Trophoblast cell (in vitro differentiated cells and primary cell): Measurements from ENCODE around the gene RNF34.

Experiments used
- DNase-seq, 2 donors: peaks; one replicate each; pipeline ENCODE4 v3.0.0-alpha.2; 2016
- H2AFZ ChIP-seq: 2 replicates; pipeline ENCODE4 v1.6.1; 2013; ENCODE audit warnings: low read length, moderate library complexity, mild to moderate bottlenecking; ENCODE audit not compliant: insufficient read depth, poor library complexity
- H2AK5ac ChIP-seq: 2 replicates; pipeline ENCODE4 v1.6.1; 2013; ENCODE audit warnings: mild to moderate bottlenecking, low read length
- H2BK120ac ChIP-seq: 2 replicates; pipeline ENCODE4 v1.6.1; 2013; ENCODE audit warnings: low read length, mild to moderate bottlenecking, moderate library complexity; ENCODE audit not compliant: insufficient read depth, poor library complexity
- H2BK12ac ChIP-seq: 2 replicates; pipeline ENCODE4 v1.6.1; 2013; ENCODE audit warnings: mild to moderate bottlenecking, low read length, moderate library complexity
- H2BK5ac ChIP-seq: 2 replicates; pipeline ENCODE4 v1.6.1; 2013; ENCODE audit warnings: low read length, low read depth, moderate library complexity, mild to moderate bottlenecking; ENCODE audit not compliant: poor library complexity
- H3K14ac ChIP-seq: 2 replicates; pipeline ENCODE4 v1.6.1; 2013; ENCODE audit warnings: mild to moderate bottlenecking, low read length
- H3K18ac ChIP-seq: 2 replicates; pipeline ENCODE4 v1.6.1; 2013; ENCODE audit warnings: mild to moderate bottlenecking, low read length
- H3K23ac ChIP-seq: 2 replicates; pipeline ENCODE4 v1.6.1; 2013; ENCODE audit warnings: low read length
- H3K27ac ChIP-seq: 2 replicates; pipeline ENCODE4 v1.5.1; 2013; ENCODE audit warnings: low read depth, mild to moderate bottlenecking, inconsistent platforms, low read length, moderate library complexity
- H3K27me3 ChIP-seq: 2 replicates; pipeline ENCODE4 v1.6.1; 2013; ENCODE audit warnings: inconsistent platforms, mild to moderate bottlenecking, low read length, moderate library complexity; ENCODE audit not compliant: insufficient read depth
- H3K36me3 ChIP-seq, 2 experiments: 1 replicate in 1 of 2; 2 replicates in 1 of 2; pipeline ENCODE4 v1.6.1; 2013; ENCODE audit warnings: low read length in 2 of 2, mild to moderate bottlenecking in 2 of 2, moderate library complexity in 1 of 2; ENCODE audit not compliant: insufficient read depth in 2 of 2, control insufficient read depth in 1 of 2
- H3K4ac ChIP-seq: 2 replicates; pipeline ENCODE4 v1.6.1; 2013; ENCODE audit warnings: low read depth, mild to moderate bottlenecking, low read length, moderate library complexity
- H3K4me1 ChIP-seq, 2 experiments: 1 replicate in 1 of 2; 2 replicates in 1 of 2; pipeline ENCODE4 v1.6.1; 2013; ENCODE audit warnings: low read length in 2 of 2, mild to moderate bottlenecking in 2 of 2, moderate library complexity in 1 of 2; ENCODE audit not compliant: insufficient read depth in 2 of 2, control insufficient read depth in 1 of 2
- H3K4me2 ChIP-seq: 2 replicates; pipeline ENCODE4 v1.6.1; 2013; ENCODE audit warnings: inconsistent platforms, mild to moderate bottlenecking, low read length, moderate library complexity
- H3K4me3 ChIP-seq: 2 replicates; pipeline ENCODE4 v1.5.1; 2013; ENCODE audit warnings: mild to moderate bottlenecking, low read depth, low read length, inconsistent platforms
- H3K79me1 ChIP-seq: one replicate; pipeline ENCODE4 v1.6.1; 2013; ENCODE audit warnings: low read length
- H3K79me2 ChIP-seq: 2 replicates; pipeline ENCODE4 v1.6.1; 2013; ENCODE audit warnings: low read length, mild to moderate bottlenecking; ENCODE audit not compliant: control insufficient read depth, insufficient read depth, poor library complexity
- H3K9ac ChIP-seq: 2 replicates; pipeline ENCODE4 v1.6.1; 2013; ENCODE audit warnings: mild to moderate bottlenecking, low read length
- H3K9me3 ChIP-seq: 2 replicates; pipeline ENCODE4 v1.6.1; 2013; ENCODE audit warnings: low read depth, mild to moderate bottlenecking, control low read depth, inconsistent platforms, low read length; ENCODE audit not compliant: insufficient read depth
- H4K12ac ChIP-seq: 2 replicates; pipeline ENCODE4 v1.6.1; 2013; ENCODE audit warnings: low read depth, mild to moderate bottlenecking, low read length, moderate library complexity
- H4K8ac ChIP-seq: 2 replicates; pipeline ENCODE4 v1.6.1; 2013; ENCODE audit warnings: low read depth, mild to moderate bottlenecking, low read length, moderate library complexity
- H4K91ac ChIP-seq: one replicate; pipeline ENCODE4 v1.6.1; 2013; ENCODE audit warnings: low read depth, mild to moderate bottlenecking, low read length, moderate library complexity
- WGBS: extraction: QIAGEN DNeasy Blood & Tissue Kit; methylation state at CpG from one replicate; pipeline ENCODE4 v1.1.7; 2013; ENCODE audit warnings: missing lambda C conversion rate; ENCODE audit not compliant: insufficient read length, insufficient coverage; ENCODE audit errors: extremely low coverage; 5-methylcytosine and 5-hydroxymethylcytosine counted together

The RNF34 gene

GRCh38 chr12:121355818-121356217 lies 44.1 kb upstream of the RNF34 start:
- no CpG with 5 or more reads among the region's 6 CpGs for WGBS
- Histone ChIP-seq H3K4me3 (no peak overlapping the region), H3K4me1 (peaks cover 3 to 5% of the 10 kb centered on the region in 2 experiments)

GRCh38 chr12:121356657-121357056 lies 43.3 kb upstream of the RNF34 start:
- Histone ChIP-seq H3K79me1 (peaks cover 4% of the 10 kb centered on the region), H4K8ac (no peak overlapping the region), H3K27me3 (no peaks in the 10 kb centered on the region), H3K9me3 (no peaks in the 10 kb centered on the region), H3K4me2 (no peak overlapping the region), H3K27ac (no peak overlapping the region), H2BK12ac (no peak overlapping the region), H2BK120ac (no peak overlapping the region), H3K14ac (no peak overlapping the region), H3K4me3 (no peak overlapping the region), H2BK5ac (no peak overlapping the region), H3K23ac (no peak overlapping the region), H3K4ac (no peak overlapping the region), H4K12ac (no peak overlapping the region), H3K79me2 (peaks cover 4% of the 10 kb centered on the region), H3K9ac (no peak overlapping the region), H3K4me1 (peaks cover 0 to 2% of the 10 kb centered on the region in 2 experiments), H4K91ac (no peak overlapping the region), H3K36me3 (no peaks in the 10 kb centered on the region), H2AK5ac (no peak overlapping the region), H2AFZ (no peak overlapping the region), H3K18ac (no peak overlapping the region)
- no peak for DNase-seq
- no CpG with 5 or more reads among the region's 3 CpGs for WGBS

More at GRCh38 chr12:121355818-121356217, 44.1 kb upstream of the RNF34 start:
- Histone ChIP-seq H2BK12ac (no peak overlapping the region), H2AFZ (no peak overlapping the region), H3K4me2 (no peak overlapping the region), H3K18ac (no peak overlapping the region), H2BK120ac (no peak overlapping the region), H2BK5ac (no peak overlapping the region), H4K91ac (no peak overlapping the region), H3K79me1 (peaks cover 4% of the 10 kb centered on the region), H4K8ac (no peak overlapping the region), H4K12ac (no peak overlapping the region), H3K27me3 (no peaks in the 10 kb centered on the region), H3K9ac (no peak overlapping the region), H3K4ac (no peak overlapping the region), H3K23ac (no peak overlapping the region), H3K9me3 (no peaks in the 10 kb centered on the region), H3K14ac (no peak overlapping the region), H3K79me2 (peaks cover 10% of the 10 kb centered on the region), H3K27ac (no peak overlapping the region), H3K36me3 (no peaks in the 10 kb centered on the region), H2AK5ac (no peak overlapping the region)
- no peak for DNase-seq

GRCh38 chr12:121357331-121357730 lies 42.6 kb upstream of the RNF34 start:
- H2AFZ ChIP-seq = no peak overlapping the region
- H3K79me1 ChIP-seq = no peaks in the 10 kb centered on the region
- no peak overlapping the region for H2AK5ac ChIP-seq
- H3K4me1 ChIP-seq = peaks cover 0 to 2% of the 10 kb centered on the region in 2 experiments
- H3K27ac ChIP-seq = no peak overlapping the region
- no peak overlapping the region for H2BK5ac ChIP-seq
- no peak overlapping the region for H3K23ac ChIP-seq
- DNase-seq = no peak
- H4K8ac ChIP-seq = no peak overlapping the region
- H3K9ac ChIP-seq = no peak overlapping the region
- H3K36me3 ChIP-seq = no peaks in the 10 kb centered on the region
- no peak overlapping the region for H4K91ac ChIP-seq
- no peak overlapping the region for H2BK120ac ChIP-seq
- no CpG with 5 or more reads among the region's 4 CpGs for WGBS
- no peak overlapping the region for H3K14ac ChIP-seq
- H3K4ac ChIP-seq = no peak overlapping the region
- no peak overlapping the region for H3K4me3 ChIP-seq
- no peak overlapping the region for H3K18ac ChIP-seq
- H2BK12ac ChIP-seq = no peak overlapping the region
- H3K9me3 ChIP-seq = no peaks in the 10 kb centered on the region
- no peak overlapping the region for H3K4me2 ChIP-seq
- H3K79me2 ChIP-seq = no peaks in the 10 kb centered on the region
- H3K27me3 ChIP-seq = no peaks in the 10 kb centered on the region
- H4K12ac ChIP-seq = no peak overlapping the region

GRCh38 chr12:121358073-121358472 lies 41.8 kb upstream of the RNF34 start:
- no peak overlapping the region for H2AK5ac ChIP-seq
- no peak for DNase-seq
- H3K79me2 ChIP-seq = no peaks in the 10 kb centered on the region
- no peaks in the 10 kb centered on the region for H3K27me3 ChIP-seq
- no peak overlapping the region for H2BK120ac ChIP-seq
- H4K8ac ChIP-seq = no peak overlapping the region
- H3K14ac ChIP-seq = no peak overlapping the region
- no peak overlapping the region for H3K18ac ChIP-seq
- H3K9me3 ChIP-seq = no peaks in the 10 kb centered on the region
- H3K4ac ChIP-seq = no peak overlapping the region
- WGBS = no CpG with 5 or more reads among the region's 3 CpGs
- no peak overlapping the region for H4K91ac ChIP-seq
- H3K9ac ChIP-seq = no peak overlapping the region
- H2BK12ac ChIP-seq = no peak overlapping the region
- H2AFZ ChIP-seq = no peak overlapping the region
- no peak overlapping the region for H3K4me3 ChIP-seq
- no peak overlapping the region for H4K12ac ChIP-seq
- no peak overlapping the region for H2BK5ac ChIP-seq
- H3K79me1 ChIP-seq = no peaks in the 10 kb centered on the region
- no peak overlapping the region for H3K27ac ChIP-seq
- no peak overlapping the region for H3K4me2 ChIP-seq
- H3K36me3 ChIP-seq = no peaks in the 10 kb centered on the region
- peaks cover 0 to under 1% of the 10 kb centered on the region in 2 experiments for H3K4me1 ChIP-seq
- no peak overlapping the region for H3K23ac ChIP-seq
